Ectodermal cell (in vitro differentiated cells): ENCODE measurements around the gene ITGAL.
"Not testable (repeated sequence)": the region's sequence is repeated elsewhere in the genome, so short reads cannot be mapped to it uniquely, and the experiment has no call there.

Experiments
- H3K27ac ChIP-seq: 2 replicates; pipeline ENCODE4 v1.7.0; 2013; ENCODE audit warnings: mild to moderate bottlenecking, low read depth, low read length; ENCODE audit not compliant: insufficient read depth, poor library complexity, severe bottlenecking
- H3K27me3 ChIP-seq: 2 replicates; pipeline ENCODE4 v1.7.0; 2013; ENCODE audit warnings: mild to moderate bottlenecking, low read length; ENCODE audit not compliant: insufficient read depth, control insufficient read depth, poor library complexity, severe bottlenecking
- H3K36me3 ChIP-seq: one replicate; pipeline ENCODE4 v1.7.0; 2013; ENCODE audit warnings: low read length; ENCODE audit not compliant: control insufficient read depth, insufficient read depth
- H3K4me1 ChIP-seq: one replicate; pipeline ENCODE4 v1.7.0; 2013; ENCODE audit warnings: low read length; ENCODE audit not compliant: control insufficient read depth, insufficient read depth
- H3K4me3 ChIP-seq: 2 replicates; pipeline ENCODE4 v1.7.0; 2013; ENCODE audit warnings: low read depth, low read length, control low read depth; ENCODE audit not compliant: insufficient read depth
- H3K9me3 ChIP-seq: 2 replicates; pipeline ENCODE4 v1.7.0; 2013; ENCODE audit warnings: mild to moderate bottlenecking, low read length, moderate library complexity; ENCODE audit not compliant: control insufficient read depth
- WGBS, 2 experiments: methylation state at CpG; one replicate each; pipeline ENCODE4 v1.1.7; 2013; ENCODE audit warnings: missing lambda C conversion rate in 2 of 2; 5-methylcytosine and 5-hydroxymethylcytosine counted together

The ITGAL gene

GRCh38 chr16:30476991-30477390 is 4.4 kb downstream of the ITGAL start:
- WGBS, 2 experiments, result 89 to 90% methylated on average over 3 of the region's 3 CpGs
- no peaks in the 10 kb centered on the region for H3K4me1 ChIP-seq
- no peaks in the 10 kb centered on the region for H3K27me3 ChIP-seq
- no peaks in the 10 kb centered on the region for H3K9me3 ChIP-seq
- H3K27ac ChIP-seq, result no peak overlapping the region
- H3K36me3 ChIP-seq, result no peaks in the 10 kb centered on the region
- no peak overlapping the region for H3K4me3 ChIP-seq

GRCh38 chr16:30477773-30478172 is 5.2 kb downstream of the ITGAL start:
- whole genome bisulfite sequencing, 2 experiments, result 90 to 91% methylated on average over 3 of the region's 3 CpGs
- not testable (repeated sequence) for H3K27me3 ChIP-seq, H3K4me1 ChIP-seq, H3K9me3 ChIP-seq, H3K4me3 ChIP-seq, H3K36me3 ChIP-seq, H3K27ac ChIP-seq

- H3K27me3 ChIP-seq, result no peaks in the 10 kb centered on the region
- WGBS, 2 experiments, result 91 to 92% methylated on average over 12 of the region's 12 CpGs
- H3K9me3 ChIP-seq, result no peaks in the 10 kb centered on the region
- no peak overlapping the region for H3K27ac ChIP-seq
- no peaks in the 10 kb centered on the region for H3K4me1 ChIP-seq
- H3K4me3 ChIP-seq, result no peak overlapping the region
- no peaks in the 10 kb centered on the region for H3K36me3 ChIP-seq
Observed at GRCh38 chr16:30478766-30479478, 6.4 kb downstream of the ITGAL start.

- Histone ChIP-seq H3K4me1 (no peaks in the 10 kb centered on the region), H3K36me3 (no peaks in the 10 kb centered on the region), H3K27ac (no peak overlapping the region), H3K27me3 (no peaks in the 10 kb centered on the region), H3K9me3 (no peaks in the 10 kb centered on the region), H3K4me3 (no peak overlapping the region)
- WGBS, 2 experiments, result 86 to 90% methylated on average over 5 of the region's 5 CpGs
Observed at GRCh38 chr16:30481381-30481780, 8.8 kb downstream of the ITGAL start.

GRCh38 chr16:30482366-30482765 is 9.8 kb downstream of the ITGAL start:
- WGBS, 2 experiments, result 91 to 92% methylated on average over 3 of the region's 3 CpGs
- H3K27me3 ChIP-seq, result no peaks in the 10 kb centered on the region
- no peaks in the 10 kb centered on the region for H3K4me1 ChIP-seq
- H3K36me3 ChIP-seq, result no peaks in the 10 kb centered on the region
- no peak overlapping the region for H3K27ac ChIP-seq
- no peaks in the 10 kb centered on the region for H3K9me3 ChIP-seq
- H3K4me3 ChIP-seq, result no peak overlapping the region

GRCh38 chr16:30484887-30485286 is 12.3 kb downstream of the ITGAL start:
- Histone ChIP-seq H3K4me3 (no peak overlapping the region), H3K27me3 (no peaks in the 10 kb centered on the region), H3K36me3 (no peaks in the 10 kb centered on the region), H3K4me1 (no peaks in the 10 kb centered on the region), H3K9me3 (no peaks in the 10 kb centered on the region), H3K27ac (no peak overlapping the region)

- H3K4me1 ChIP-seq, result no peaks in the 10 kb centered on the region
- H3K9me3 ChIP-seq, result no peaks in the 10 kb centered on the region
- H3K36me3 ChIP-seq, result no peaks in the 10 kb centered on the region
- H3K27ac ChIP-seq, result no peak overlapping the region
- WGBS, 2 experiments, result 91% methylated on average over 7 of the region's 7 CpGs
- H3K27me3 ChIP-seq, result no peaks in the 10 kb centered on the region
- no peak overlapping the region for H3K4me3 ChIP-seq
Observed at GRCh38 chr16:30485818-30486436, 13.4 kb downstream of the ITGAL start.

GRCh38 chr16:30488764-30489605 is 16.4 kb downstream of the ITGAL start:
- Histone ChIP-seq H3K27me3 (no peaks in the 10 kb centered on the region), H3K4me1 (no peaks in the 10 kb centered on the region), H3K4me3 (no peak overlapping the region), H3K27ac (no peak overlapping the region), H3K9me3 (no peaks in the 10 kb centered on the region), H3K36me3 (no peaks in the 10 kb centered on the region)
- WGBS, 2 experiments, result 65 to 69% methylated on average over 11 of the region's 11 CpGs

GRCh38 chr16:30490210-30490609 is 17.7 kb downstream of the ITGAL start:
- no peaks in the 10 kb centered on the region for H3K36me3 ChIP-seq
- H3K4me1 ChIP-seq, result no peaks in the 10 kb centered on the region
- no peaks in the 10 kb centered on the region for H3K27me3 ChIP-seq
- 55 to 62% methylated on average over 6 of the region's 6 CpGs for WGBS, 2 experiments
- no peaks in the 10 kb centered on the region for H3K9me3 ChIP-seq
- no peak overlapping the region for H3K27ac ChIP-seq
- no peak overlapping the region for H3K4me3 ChIP-seq

- Histone ChIP-seq H3K9me3 (no peaks in the 10 kb centered on the region), H3K36me3 (no peaks in the 10 kb centered on the region), H3K4me1 (no peaks in the 10 kb centered on the region), H3K27ac (no peak overlapping the region), H3K4me3 (no peak overlapping the region), H3K27me3 (no peaks in the 10 kb centered on the region)
- WGBS, 2 experiments, result 93 to 97% methylated on average over 4 of the region's 4 CpGs
Observed at GRCh38 chr16:30491229-30491628, 18.7 kb downstream of the ITGAL start.
